Activated gamma-delta T cell treated with Interleukin-2 at 50 U/mL for 16 hours (primary cell): ENCODE measurements around the gene VPS9D1.

Source experiments
- DNase-seq: peaks from one replicate; pipeline ENCODE4 v3.0.0-alpha.2; 2020

VPS9D1 gene

DNA sequence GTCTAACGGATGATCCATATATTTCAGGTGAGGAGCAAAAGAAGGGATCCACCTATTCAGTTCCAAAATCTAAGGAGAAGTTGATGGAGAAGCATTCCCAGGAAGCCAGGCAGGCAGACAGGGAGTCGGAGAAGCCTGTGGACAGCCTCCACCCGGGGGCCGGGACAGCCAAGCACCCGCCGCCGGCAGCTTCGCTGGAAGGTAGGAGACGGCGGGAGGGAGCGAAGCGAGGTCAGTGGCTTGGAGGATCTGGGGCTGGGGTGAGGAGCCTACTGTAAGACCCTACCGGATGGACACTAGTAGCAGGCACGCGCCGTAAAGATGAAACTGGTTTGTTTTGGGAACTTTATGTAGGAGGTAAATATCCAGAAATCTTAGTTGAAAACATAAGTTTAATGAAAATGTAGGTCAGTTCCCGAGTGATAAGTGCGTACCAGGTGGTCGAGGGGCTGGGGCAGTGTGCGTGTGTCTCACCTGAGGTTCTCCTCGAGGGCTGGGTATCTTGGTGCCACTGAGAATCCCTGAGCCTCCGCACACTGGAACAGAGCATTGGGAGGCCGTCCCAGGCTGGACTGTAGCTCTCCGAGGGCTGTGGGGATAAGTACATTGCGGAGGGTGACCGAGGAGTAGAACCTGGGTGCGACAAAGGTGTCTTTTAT lies 62.3 kb downstream of the VPS9D1 start:
- no peak for DNase-seq

DNA sequence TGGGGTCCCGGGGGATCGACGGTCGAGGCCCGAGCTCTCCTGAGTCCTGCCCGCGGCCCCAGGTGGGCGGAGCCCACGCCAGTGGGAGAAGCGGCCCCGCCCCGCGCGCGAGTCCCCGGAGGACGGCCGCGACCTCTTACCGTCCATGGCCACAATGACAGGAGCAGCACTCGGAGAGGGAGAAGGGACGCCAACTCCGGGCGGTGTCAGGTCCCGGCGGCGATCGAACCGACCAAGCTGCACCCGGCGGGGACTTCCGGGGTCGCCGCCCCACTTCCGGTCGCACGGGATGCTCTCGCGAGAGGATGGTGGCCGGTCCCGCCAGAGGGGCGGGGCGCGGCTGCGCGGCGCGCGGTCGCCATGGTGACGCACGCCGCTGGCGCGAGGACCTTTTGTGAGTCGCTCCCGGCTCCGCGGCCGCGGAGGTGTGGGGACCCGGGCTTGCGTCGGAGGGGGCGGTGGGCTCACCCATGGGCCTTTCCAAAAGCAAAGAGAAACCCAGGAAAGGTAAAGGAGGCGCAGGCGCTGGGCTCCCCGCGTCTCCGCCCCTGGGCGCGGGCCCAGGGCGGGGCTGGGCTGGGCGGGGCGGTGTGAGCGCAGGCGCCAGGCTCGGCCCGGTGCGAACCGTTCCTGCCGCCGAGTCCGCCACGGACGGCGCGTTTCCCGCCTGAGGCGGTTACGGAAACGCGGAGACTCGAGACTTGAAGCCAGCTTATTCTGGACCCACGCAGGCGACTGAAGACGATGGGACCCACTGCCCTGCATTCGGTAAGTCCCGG lies 63.1 kb downstream of the VPS9D1 start, which contains the start of the genes CHMP1A and SPATA33:
TSS of gene CHMP1A (minus strand) at position 267 of the 779 bp plus-strand sequence. CDS start at position 147, 120 bp downstream.
TSS of gene SPATA33 (plus strand) at position 395 of the 779 bp plus-strand sequence. CDS start at position 471, 76 bp downstream.
- DNase-seq: peak; percentile 92
